Heart right ventricle (tissue), 16 donors: ENCODE results near the gene SAMD5. TPM values are rescaled to one million over a fixed set of nuclear protein-coding genes. Genes with fewer than 3 reads are reported as not detected.
"Not testable (repeated sequence)": the region's sequence is repeated elsewhere in the genome, so short reads cannot be mapped to it uniquely, and the experiment has no call there.

Source experiments
- ATAC-seq, 8 donors: fragments of 200-7000 bp; cut with Tn5 transposase; one replicate each; pipeline ENCODE4 v1.9.1; 2020; ENCODE audit warnings: mild to moderate bottlenecking in 8 of 8, moderate library complexity in 8 of 8, moderate number of reproducible peaks in 1 of 8
- DNase-seq, 2 donors: peaks; one replicate each; pipeline ENCODE4 v3.0.0-alpha.2; 2020
- H3K27ac ChIP-seq, 10 donors: fragments of 200-600 bp; sonication (generic) in 2 of 10; one replicate each; pipeline versions ENCODE4 v1.5.0 to v1.8.0; 2020 to 2022; ENCODE audit warnings: mild to moderate bottlenecking in 3 of 10
- H3K27me3 ChIP-seq, 7 donors: fragments of 200-600 bp; one replicate each; pipeline ENCODE4 v1.8.0; 2021 to 2022; ENCODE audit warnings: mild to moderate bottlenecking in 2 of 7
- H3K36me3 ChIP-seq, 9 donors: fragments of 200-600 bp; sonication (generic) in 1 of 9; one replicate each; pipeline versions ENCODE4 v1.5.0 to v1.8.0; 2020 to 2022; ENCODE audit warnings: mild to moderate bottlenecking in 2 of 9
- H3K4me1 ChIP-seq, 9 donors: fragments of 200-600 bp; sonication (generic) in 1 of 9; one replicate each; pipeline versions ENCODE4 v1.5.0 to v1.8.0; 2020 to 2022; ENCODE audit warnings: mild to moderate bottlenecking in 4 of 9
- H3K4me3 ChIP-seq, 10 donors: fragments of 200-600 bp; sonication (generic) in 2 of 10; one replicate each; pipeline versions ENCODE4 v1.5.0 to v1.8.0; 2020 to 2022; ENCODE audit warnings: mild to moderate bottlenecking in 7 of 10, moderate library complexity in 2 of 10
- H3K9me3 ChIP-seq, 11 donors: fragments of 200-600 bp in 10 of 11; sonication (generic) in 2 of 11; one replicate each; pipeline versions ENCODE4 v1.5.0 to v1.8.0; 2013 to 2022; ENCODE audit warnings: mild to moderate bottlenecking in 2 of 11, control low read depth in 1 of 11, moderate library complexity in 1 of 11
- WGBS, 2 donors: extraction: QIAGEN DNeasy Blood & Tissue Kit; methylation state at CpG; one replicate each; pipeline ENCODE4 v1.1.7; 2013; ENCODE audit warnings: inconsistent platforms in 1 of 2; 5-methylcytosine and 5-hydroxymethylcytosine counted together
- intact Hi-C, 10 donors: fragments of 100-400 bp; cut with DNase I; formaldehyde crosslinking; loops; one replicate each; pipeline versions ENCODE4 v1.11.1 to v1.14.2; 2022
- polyA plus RNA-seq, 2 donors: library from polyadenylated mRNA; stranded (reverse); fragments of 200-250 nt; gene quantifications; one replicate each; pipeline ENCODE4 v1.2.3, GENCODE V29; 2013
- total RNA-seq, 10 donors: library from RNA; stranded (reverse); fragmentation: NEBNext Ultra II Directional in 3 of 10; extraction: Animal tissue kit (Norgen Biotek cat#: 25700) in 3 of 10; gene quantifications; one replicate each; pipeline versions ENCODE4 v1.2.1 to v1.2.4, GENCODE V29; 2021 to 2023
- TF ChIP-seq, protein P1 (sequence below), 9 donors: fragments of 200-600 bp; sonication (generic) in 2 of 9; IDR thresholded peaks; one replicate each; pipeline versions ENCODE4 v1.5.0 to v1.8.0; 2021 to 2022; ENCODE audit warnings: antibody characterized with exemption in 9 of 9, mild to moderate bottlenecking in 5 of 9, moderate library complexity in 1 of 9
- donor health status: Arrhythmogenic right ventricular cardiomyopathy.
- donor health status: ischemic (EF 13 %, LVEDD 7.1; RV severe dilation, severe dysfunction).
- donor health status: healthy with polysubstance abuse.
- donor health status: DM: no; HTN: yes; CAD: no.
- donor health status: DM: no; HTN: no; CAD: no.
- donor health status: ischemic (EF 25% LVEDD 6.9; RV normal size, moderate dysfunction).
- donor health status: ischemic (EF 25% LVEDD 5.7; RV mildly dilated, moderate dysfunction).
- donor health status: healthy.
- donor health status: DM: yes; HTN: yes; CAD: no.
- donor health status: Ischemic cardiomyopathy.
- donor health status: ischemic (EF 35%, LVEDD 5.7; RV mildly dilated, moderate dysfunction).
- donor health status: nonischemic (EF 11% LVEDD 7.7; RV severe dilation, severe dysfunction).
- donor health status: DM: yes; HTN: yes; CAD: no.
- donor health status: PGD.
- donor health status: ischemic (EF 29% LVEDD 5.4; RV normal size, mild dysfunction).
- donor health status: nonischemic (EF 23%, LVEDD 6.1; RV moderate dilation, normal function).

Gene SAMD5
- total and polyA plus RNA-seq, 12 donors: 0.30 to 1.9 (median 0.72) TPM

DNA sequence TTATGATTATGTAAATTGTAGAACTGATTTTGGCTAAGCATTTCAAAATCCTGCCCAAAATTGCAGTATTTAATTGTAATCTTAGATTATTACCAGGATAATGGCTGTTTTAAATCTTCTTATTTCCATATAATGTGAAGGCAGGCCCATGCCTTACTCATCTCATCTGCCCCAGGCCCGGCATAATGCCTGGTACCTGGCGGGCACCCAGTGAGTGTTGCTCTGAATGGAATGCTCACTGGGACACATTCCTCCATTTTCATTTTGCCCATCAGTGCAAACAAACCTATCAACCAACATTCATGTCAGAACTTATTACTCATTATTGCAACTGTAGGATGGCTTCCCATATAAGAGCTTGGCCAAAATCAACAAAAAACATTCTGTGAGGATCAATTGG is 22.8 kb downstream of the SAMD5 start:
- H3K27me3 ChIP-seq: no peaks in the 10 kb centered on the region
- H3K4me3 ChIP-seq: no peak overlapping the region
- intact Hi-C loops: no loop called here
- H3K36me3 ChIP-seq: no peaks in the 10 kb centered on the region
- peaks cover 0 to 6% (median 0%) of the 10 kb centered on the region in 9 donors for H3K4me1 ChIP-seq
- WGBS, 2 donors: 98% methylated on average over 2 of the region's 2 CpGs
- ATAC-seq: no peak
- H3K27ac ChIP-seq: no peak overlapping the region
- no peaks in the 10 kb centered on the region for H3K9me3 ChIP-seq
- no peak for DNase-seq
- TF ChIP-seq, protein P1, sequence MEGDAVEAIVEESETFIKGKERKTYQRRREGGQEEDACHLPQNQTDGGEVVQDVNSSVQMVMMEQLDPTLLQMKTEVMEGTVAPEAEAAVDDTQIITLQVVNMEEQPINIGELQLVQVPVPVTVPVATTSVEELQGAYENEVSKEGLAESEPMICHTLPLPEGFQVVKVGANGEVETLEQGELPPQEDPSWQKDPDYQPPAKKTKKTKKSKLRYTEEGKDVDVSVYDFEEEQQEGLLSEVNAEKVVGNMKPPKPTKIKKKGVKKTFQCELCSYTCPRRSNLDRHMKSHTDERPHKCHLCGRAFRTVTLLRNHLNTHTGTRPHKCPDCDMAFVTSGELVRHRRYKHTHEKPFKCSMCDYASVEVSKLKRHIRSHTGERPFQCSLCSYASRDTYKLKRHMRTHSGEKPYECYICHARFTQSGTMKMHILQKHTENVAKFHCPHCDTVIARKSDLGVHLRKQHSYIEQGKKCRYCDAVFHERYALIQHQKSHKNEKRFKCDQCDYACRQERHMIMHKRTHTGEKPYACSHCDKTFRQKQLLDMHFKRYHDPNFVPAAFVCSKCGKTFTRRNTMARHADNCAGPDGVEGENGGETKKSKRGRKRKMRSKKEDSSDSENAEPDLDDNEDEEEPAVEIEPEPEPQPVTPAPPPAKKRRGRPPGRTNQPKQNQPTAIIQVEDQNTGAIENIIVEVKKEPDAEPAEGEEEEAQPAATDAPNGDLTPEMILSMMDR (IDR thresholded peaks at IDR 0.05): no peak

DNA sequence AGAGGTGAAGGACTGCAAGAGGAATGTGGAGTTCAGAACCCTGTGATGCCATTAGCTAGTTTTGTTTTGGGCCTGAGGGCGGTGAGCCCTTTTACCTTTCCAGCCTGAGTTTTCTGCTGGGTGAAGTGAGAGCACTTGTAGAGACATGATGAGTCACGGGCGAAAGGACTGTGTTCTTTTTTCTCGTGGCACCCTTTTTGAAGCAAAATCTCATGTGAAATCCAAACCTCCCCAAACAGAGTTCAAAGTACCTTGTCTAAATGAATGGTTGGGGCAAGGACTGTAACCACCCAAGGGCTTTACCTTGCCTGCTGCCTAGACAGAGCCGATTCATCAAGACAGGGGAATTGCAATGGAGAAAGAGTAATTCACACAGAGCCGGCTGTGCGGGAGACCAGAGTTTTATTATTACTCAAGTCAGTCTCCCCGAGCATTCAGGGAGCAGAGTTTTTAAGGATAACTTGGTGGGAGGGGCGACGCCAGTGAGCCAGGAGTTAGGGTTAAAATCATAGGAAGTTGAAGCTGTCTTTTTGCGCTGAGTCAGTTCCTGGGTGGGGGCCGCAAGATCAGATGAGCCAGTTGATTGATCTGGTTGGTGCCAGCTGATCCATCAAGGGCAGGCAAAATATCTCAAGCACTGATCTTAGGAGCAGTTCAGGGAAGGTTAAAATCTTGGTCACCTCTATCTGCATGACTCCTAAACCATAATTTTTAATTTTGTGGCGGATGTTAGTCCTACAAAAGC is 25.8 kb downstream of the SAMD5 start:
- TF ChIP-seq, protein P1 (IDR thresholded peaks at IDR 0.05): no peak
- H3K36me3 ChIP-seq: no peaks in the 10 kb centered on the region
- no peak overlapping the region for H3K27ac ChIP-seq
- no peaks in the 10 kb centered on the region for H3K9me3 ChIP-seq
- WGBS, 2 donors: 95 to 96% methylated on average over 13 of the region's 13 CpGs
- no peak for ATAC-seq
- H3K4me1 ChIP-seq: peaks cover 0 to 6% (median 0%) of the 10 kb centered on the region in 9 donors
- intact Hi-C loops: no loop called here
- no peak overlapping the region for H3K4me3 ChIP-seq
- no peak for DNase-seq
- H3K27me3 ChIP-seq: no peaks in the 10 kb centered on the region

DNA sequence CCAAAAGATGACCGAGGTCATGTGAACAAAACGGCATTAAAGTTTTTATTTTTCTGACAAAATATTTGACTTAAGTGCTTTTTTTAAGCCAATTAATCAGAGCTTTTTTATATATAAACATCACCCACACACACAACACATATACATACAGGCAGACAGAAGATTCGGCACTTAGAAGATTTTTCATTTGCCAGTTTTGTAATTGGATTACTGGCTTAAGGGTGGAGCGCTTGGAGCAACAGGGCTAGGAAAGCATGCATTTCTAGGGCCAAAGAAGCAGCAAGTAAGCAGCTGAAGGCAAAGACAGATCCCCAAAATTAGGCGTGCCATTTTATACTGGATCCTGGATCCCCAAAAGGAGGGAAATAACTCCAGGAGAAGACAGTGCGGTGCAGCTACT is 30.3 kb downstream of the SAMD5 start:
- intact Hi-C loops: no loop called here
- TF ChIP-seq, protein P1 (IDR thresholded peaks at IDR 0.05): no peak
- WGBS, 2 donors: 95 to 96% methylated on average over 6 of the region's 6 CpGs
- Histone ChIP-seq H3K27me3 (no peaks in the 10 kb centered on the region), H3K4me3 (no peak overlapping the region), H3K27ac (no peak overlapping the region), H3K36me3 (no peaks in the 10 kb centered on the region), H3K4me1 (no peaks in the 10 kb centered on the region), H3K9me3 (peaks cover 0 to 16% (median 0%) of the 10 kb centered on the region in 11 donors)
- no peak for ATAC-seq
- DNase-seq: no peak

DNA sequence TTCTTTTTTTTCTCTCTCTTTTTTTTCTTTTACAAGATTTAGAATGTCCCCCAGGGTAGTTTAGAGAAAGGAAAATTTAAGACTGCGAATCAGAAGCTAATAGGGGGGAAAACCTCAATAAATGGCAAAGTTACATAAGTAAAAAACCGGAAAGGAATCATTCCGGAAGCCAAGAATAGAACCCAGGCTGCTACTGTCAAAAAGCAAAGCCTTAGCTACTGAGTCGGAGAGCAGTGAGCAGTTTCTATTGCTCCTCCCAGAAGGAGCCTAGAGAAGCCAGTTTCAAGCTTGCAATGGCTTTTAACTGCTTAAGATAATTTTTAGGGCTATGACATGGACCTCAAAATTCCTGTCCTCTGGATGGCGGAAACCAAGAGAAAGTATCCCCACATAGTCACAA is 31.6 kb downstream of the SAMD5 start:
- no peak overlapping the region for H3K27ac ChIP-seq

DNA sequence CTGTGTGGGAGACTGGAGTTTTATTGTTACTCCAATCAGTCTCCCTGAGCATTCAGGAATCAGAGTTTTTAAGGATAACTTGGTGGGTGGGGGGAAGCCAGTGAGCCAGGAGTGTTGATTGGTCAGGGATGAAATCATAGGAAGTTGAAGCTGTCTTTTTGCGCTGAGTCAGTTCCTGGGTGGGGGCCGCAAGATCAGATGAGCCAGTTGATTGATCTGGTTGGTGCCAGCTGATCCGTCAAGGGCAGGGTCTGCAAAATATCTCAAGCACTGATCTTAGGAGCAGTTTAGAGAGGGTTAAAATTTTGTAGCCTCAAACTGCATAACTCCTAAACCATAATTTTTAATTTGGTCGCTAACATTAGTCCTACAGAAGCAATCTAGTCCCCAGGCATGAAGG is 33.9 kb downstream of the SAMD5 start:
- ATAC-seq, H3K27ac ChIP-seq, DNase-seq, H3K4me3 ChIP-seq, H3K36me3 ChIP-seq, intact Hi-C loops, H3K27me3 ChIP-seq: not testable (repeated sequence)
- Histone ChIP-seq H3K9me3 (peaks cover 0 to 16% (median 0%) of the 10 kb centered on the region in 11 donors), H3K4me1 (peaks cover 0 to 10% (median 0%) of the 10 kb centered on the region in 9 donors)
- WGBS, 2 donors: 85 to 89% methylated on average over 4 of the region's 4 CpGs

More for the DNA sequence above, 31.6 kb downstream of the SAMD5 start:
- 87% methylated on average over 5 of the region's 5 CpGs for WGBS, 2 donors
- Histone ChIP-seq H3K27me3 (no peaks in the 10 kb centered on the region), H3K4me1 (no peaks in the 10 kb centered on the region), H3K36me3 (no peaks in the 10 kb centered on the region), H3K4me3 (no peak overlapping the region), H3K9me3 (peaks cover 0 to 16% (median 0%) of the 10 kb centered on the region in 11 donors)
- intact Hi-C loops: no loop called here
- TF ChIP-seq, protein P1 (IDR thresholded peaks at IDR 0.05): no peak
- ATAC-seq: no peak
- no peak for DNase-seq
